ENCODE measurements around the gene GDPD4.

GDPD4 gene

DNA sequence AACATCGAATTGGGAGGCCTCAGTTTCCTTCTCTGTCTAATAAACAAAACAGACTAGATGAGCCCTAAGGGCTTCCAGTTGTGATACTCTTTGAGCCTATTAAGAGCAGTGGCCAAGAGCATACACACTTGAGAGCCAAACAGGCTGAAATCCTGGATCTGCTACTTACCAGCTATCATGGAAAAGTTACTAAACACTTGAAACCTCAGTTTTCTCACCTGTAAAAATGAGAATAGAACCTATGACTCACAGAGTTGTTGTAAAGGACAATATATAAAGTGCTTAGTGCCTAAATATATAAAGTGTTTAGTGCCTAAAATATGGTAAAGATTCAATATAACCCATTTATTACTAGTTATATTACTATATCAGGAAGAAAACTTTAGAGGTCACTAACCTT lies 23.7 kb upstream of the GDPD4 start:
- no peak for TF ChIP-seq CTCF (IDR thresholded peaks at IDR 0.05; ENCODE audit: extremely low read depth, insufficient read depth, missing control alignments)
- DNase-seq (ENCODE audit: low spot score) = no peak
- in situ Hi-C loops (cut with MboI; ENCODE audit: low pct_unique_long_range_greater_than_20kb, low sequenced_read_pairs, unreplicated experiment) = no loop called here

DNA sequence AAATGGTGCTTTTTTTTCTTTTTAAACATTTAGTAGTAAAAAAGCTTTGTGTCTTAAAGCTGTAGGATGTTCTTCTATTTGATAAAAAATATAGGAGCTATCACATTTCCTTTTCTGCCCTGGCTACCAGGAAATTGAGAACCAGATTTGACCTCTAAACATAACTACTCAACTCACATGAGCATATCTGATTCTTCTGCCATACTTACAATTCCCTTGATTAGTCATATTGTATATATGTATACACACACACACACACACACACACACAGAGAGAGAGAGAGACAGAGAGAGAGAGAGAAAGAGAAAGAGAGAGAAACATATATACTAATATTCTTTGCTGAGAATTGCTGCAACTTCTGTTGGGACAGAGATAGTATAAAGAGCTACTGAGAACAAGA lies 23.0 kb upstream of the GDPD4 start:
- in situ Hi-C loops (cut with MboI; ENCODE audit: low pct_unique_long_range_greater_than_20kb, low sequenced_read_pairs, unreplicated experiment) = no loop called here
- no peak for DNase-seq (ENCODE audit: low spot score)
- TF ChIP-seq CTCF (IDR thresholded peaks at IDR 0.05; ENCODE audit: extremely low read depth, insufficient read depth, missing control alignments) = no peak

DNA sequence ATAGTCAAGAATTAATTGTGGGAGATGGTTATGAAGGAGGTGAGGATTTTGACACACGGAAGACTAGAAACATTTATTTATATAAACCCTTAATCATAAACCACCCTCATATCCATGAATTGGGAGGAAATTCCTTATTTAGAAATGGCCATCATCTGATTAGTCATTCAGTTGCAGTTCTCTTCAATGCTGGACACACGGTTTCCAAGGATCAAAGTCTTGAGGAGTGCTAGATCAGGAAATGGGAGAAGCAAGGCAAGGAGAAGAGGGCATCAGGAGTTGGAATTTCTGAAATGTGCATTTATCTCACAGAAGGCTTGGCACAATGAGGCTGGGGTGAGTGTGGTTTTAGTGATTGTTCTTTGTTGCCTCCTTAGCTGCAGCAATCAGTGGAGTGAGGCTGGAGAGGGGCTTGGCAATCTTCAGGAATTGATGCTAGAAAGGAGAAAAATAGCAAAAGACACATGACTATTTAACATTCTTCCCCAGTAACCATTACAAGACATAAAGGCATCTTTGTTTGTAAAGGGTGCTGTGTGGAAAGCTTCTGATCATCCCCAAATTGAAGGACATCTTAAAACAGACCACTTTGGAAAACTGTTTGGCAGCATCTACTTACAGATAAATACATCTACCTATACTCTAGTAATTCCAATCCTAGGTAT lies 21.6 kb upstream of the GDPD4 start:
- TF ChIP-seq CTCF (IDR thresholded peaks at IDR 0.05; ENCODE audit: extremely low read depth, insufficient read depth, missing control alignments) = no peak
- DNase-seq (ENCODE audit: low spot score) = no peak

DNA sequence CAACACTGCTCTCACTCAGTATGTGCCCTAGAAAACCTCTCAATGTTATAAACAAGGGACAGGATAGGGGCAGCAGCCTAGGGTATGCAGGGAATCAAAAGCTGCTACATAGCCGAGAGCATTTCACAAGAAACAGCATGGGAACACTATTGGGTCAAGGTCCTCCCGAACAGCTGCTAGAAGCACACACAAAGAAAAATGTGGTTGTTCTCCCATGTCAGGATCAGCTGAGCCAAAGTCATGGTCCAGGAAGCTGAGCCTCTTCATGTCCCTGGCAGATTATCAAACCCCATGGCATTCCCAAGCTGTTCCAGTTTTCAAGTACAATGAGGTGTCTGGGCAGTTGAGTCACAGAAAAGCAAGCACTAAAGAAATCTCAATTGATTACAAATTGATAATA lies 21.0 kb upstream of the GDPD4 start:
- in situ Hi-C loops (cut with MboI; ENCODE audit: low pct_unique_long_range_greater_than_20kb, low sequenced_read_pairs, unreplicated experiment) = no loop called here
- TF ChIP-seq CTCF (IDR thresholded peaks at IDR 0.05; ENCODE audit: extremely low read depth, insufficient read depth, missing control alignments) = no peak
- DNase-seq (ENCODE audit: low spot score) = no peak

More for the DNA sequence above, 21.6 kb upstream of the GDPD4 start:
- in situ Hi-C loops (cut with MboI; ENCODE audit: low pct_unique_long_range_greater_than_20kb, low sequenced_read_pairs, unreplicated experiment) = no loop called here

- in situ Hi-C loops (cut with MboI; ENCODE audit: low pct_unique_long_range_greater_than_20kb, low sequenced_read_pairs, unreplicated experiment) = no loop called here
- no peak for DNase-seq (ENCODE audit: low spot score)
- TF ChIP-seq CTCF (IDR thresholded peaks at IDR 0.05; ENCODE audit: extremely low read depth, insufficient read depth, missing control alignments) = no peak
Observed at GRCh38 chr11:77320351-77320750, 18.9 kb upstream of the GDPD4 start.

DNA sequence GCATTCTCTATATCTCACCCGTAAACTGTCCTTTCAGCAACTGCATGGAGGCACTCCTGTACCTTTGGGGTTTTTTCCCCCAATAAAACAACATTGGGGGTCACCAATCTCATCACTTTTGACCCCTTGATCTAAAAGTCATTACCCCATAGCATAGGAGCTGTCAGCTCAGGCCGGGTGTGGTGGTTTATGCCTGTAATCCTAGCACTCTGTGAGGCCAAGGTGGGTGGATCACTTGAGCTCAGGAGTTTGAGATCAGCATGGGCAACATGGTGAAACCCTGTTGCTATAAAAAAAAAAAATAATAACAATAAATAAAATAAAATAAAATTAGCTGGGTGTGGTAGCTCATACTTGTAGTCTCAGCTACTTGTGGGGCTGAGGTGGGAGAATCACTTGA lies 17.1 kb upstream of the GDPD4 start:
- TF ChIP-seq CTCF (IDR thresholded peaks at IDR 0.05; ENCODE audit: extremely low read depth, insufficient read depth, missing control alignments) = no peak
- no peak for DNase-seq (ENCODE audit: low spot score)
- in situ Hi-C loops (cut with MboI; ENCODE audit: low pct_unique_long_range_greater_than_20kb, low sequenced_read_pairs, unreplicated experiment) = no loop called here
